Stomach (tissue), 9 donors: Measurements from ENCODE around the gene ABHD1. TPM values are rescaled to one million over a fixed set of nuclear protein-coding genes. Genes with fewer than 3 reads are reported as not detected.

Experiments
- DNase-seq, 2 donors: peaks; one replicate each; pipeline versions ENCODE4 v3.0.0 to v3.0.0-alpha.2; 2013 to 2019
- H3K27ac ChIP-seq, 5 donors: fragments of 200-600 bp in 4 of 5; sonication (generic) in 4 of 5; one replicate each; pipeline ENCODE4 v1.5.1; 2013 to 2019; ENCODE audit warnings: mild to moderate bottlenecking in 1 of 5, moderate library complexity in 1 of 5
- H3K27me3 ChIP-seq, 3 donors: fragments of 200-600 bp; sonication (generic); one replicate each; pipeline ENCODE4 v1.5.1; 2017 to 2019; ENCODE audit warnings: mixed run types in 1 of 3
- H3K36me3 ChIP-seq, 4 donors: fragments of 200-600 bp; sonication (generic); 1 replicate in 3 of 4; 2 replicates in 1 of 4; pipeline ENCODE4 v1.5.1; 2016 to 2019
- H3K4me1 ChIP-seq, 4 donors: fragments of 200-600 bp; sonication (generic); one replicate each; pipeline ENCODE4 v1.5.1; 2016 to 2019
- H3K4me3 ChIP-seq, 4 donors: fragments of 200-600 bp; sonication (generic) in 3 of 4; one replicate each; pipeline ENCODE4 v1.5.1; 2016 to 2019; ENCODE audit warnings: mild to moderate bottlenecking in 1 of 4
- H3K9me3 ChIP-seq, 4 donors: fragments of 200-600 bp; sonication (generic); one replicate each; pipeline ENCODE4 v1.5.1; 2016 to 2019
- EP300 ChIP-seq: sonication (generic); formaldehyde crosslinking; IDR thresholded peaks from one replicate; pipeline ENCODE4 v1.6.1; 2017; ENCODE audit warnings: antibody characterized with exemption
- POLR2A ChIP-seq, 4 donors: fragments of 450-650 bp; IDR thresholded peaks; one replicate each; pipeline ENCODE4 v1.6.1; 2016; ENCODE audit warnings: antibody characterized with exemption in 4 of 4, control low read depth in 2 of 4, mild to moderate bottlenecking in 1 of 4, moderate library complexity in 1 of 4
- POLR2AphosphoS5 ChIP-seq, 3 donors: sonication (generic); formaldehyde crosslinking; IDR thresholded peaks; one replicate each; pipeline ENCODE4 v1.6.1; 2016; ENCODE audit warnings: antibody characterized with exemption in 3 of 3
- WGBS, 5 donors: extraction: QIAGEN DNeasy Blood & Tissue Kit in 3 of 5; methylation state at CpG; one replicate each; pipeline versions ENCODE4 v1.1.5 to v1.1.7; 2013 to 2018; 5-methylcytosine and 5-hydroxymethylcytosine counted together
- intact Hi-C: fragments of 100-400 bp; cut with DNase I; formaldehyde crosslinking; loops from one replicate; pipeline ENCODE4 v1.15.1; 2023; ENCODE audit warnings: low total_unique reads
- polyA plus RNA-seq, 3 donors: library from polyadenylated mRNA; stranded (reverse); fragments of 200-250 nt; gene quantifications; one replicate each; pipeline ENCODE4 v1.2.3, GENCODE V29; 2013
- total RNA-seq, 5 donors: library from RNA; depleted of rRNA; stranded (reverse); fragments of >200 nt; gene quantifications; one replicate each; pipeline versions ENCODE4 v1.1.0 to v1.2.3, GENCODE V29; 2014 to 2016
- TF ChIP-seq, protein P1 (sequence below), 7 experiments: fragments of 450-650 bp in 4 of 7; fragments of 200-600 bp in 3 of 7; sonication (generic) in 3 of 7; IDR thresholded peaks; one replicate each; pipeline ENCODE4 v1.5.1; 2016 to 2019; ENCODE audit warnings: antibody characterized with exemption in 7 of 7, control low read depth in 2 of 7, mild to moderate bottlenecking in 1 of 7
- donor health status: healthy with polysubstance abuse.
- donor health status: Bipolar disorder and iron deficiency.
- donor health status: healthy.

Gene ABHD1
- total and polyA plus RNA-seq, 8 donors: 0.23 to 0.75 TPM; not detected in 6

GRCh38 chr2:27121906-27122305, 1.7 kb upstream of the ABHD1 start:
- Histone ChIP-seq H3K27ac (no peak overlapping the region), H3K27me3 (peaks cover 10 to 33% (median 24%) of the 10 kb centered on the region in 3 donors), H3K4me1 (peaks cover 17 to 33% (median 28%) of the 10 kb centered on the region in 4 donors), H3K4me3 (no peak overlapping the region), H3K9me3 (no peaks in the 10 kb centered on the region), H3K36me3 (no peaks in the 10 kb centered on the region)
- WGBS, 5 donors: 61 to 79% (median 76%) methylated on average over 2 of the region's 2 CpGs
- intact Hi-C loops: no loop called here
- TF ChIP-seq POLR2AphosphoS5 (IDR thresholded peaks at IDR 0.05): no peak
- TF ChIP-seq, protein P1, sequence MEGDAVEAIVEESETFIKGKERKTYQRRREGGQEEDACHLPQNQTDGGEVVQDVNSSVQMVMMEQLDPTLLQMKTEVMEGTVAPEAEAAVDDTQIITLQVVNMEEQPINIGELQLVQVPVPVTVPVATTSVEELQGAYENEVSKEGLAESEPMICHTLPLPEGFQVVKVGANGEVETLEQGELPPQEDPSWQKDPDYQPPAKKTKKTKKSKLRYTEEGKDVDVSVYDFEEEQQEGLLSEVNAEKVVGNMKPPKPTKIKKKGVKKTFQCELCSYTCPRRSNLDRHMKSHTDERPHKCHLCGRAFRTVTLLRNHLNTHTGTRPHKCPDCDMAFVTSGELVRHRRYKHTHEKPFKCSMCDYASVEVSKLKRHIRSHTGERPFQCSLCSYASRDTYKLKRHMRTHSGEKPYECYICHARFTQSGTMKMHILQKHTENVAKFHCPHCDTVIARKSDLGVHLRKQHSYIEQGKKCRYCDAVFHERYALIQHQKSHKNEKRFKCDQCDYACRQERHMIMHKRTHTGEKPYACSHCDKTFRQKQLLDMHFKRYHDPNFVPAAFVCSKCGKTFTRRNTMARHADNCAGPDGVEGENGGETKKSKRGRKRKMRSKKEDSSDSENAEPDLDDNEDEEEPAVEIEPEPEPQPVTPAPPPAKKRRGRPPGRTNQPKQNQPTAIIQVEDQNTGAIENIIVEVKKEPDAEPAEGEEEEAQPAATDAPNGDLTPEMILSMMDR (IDR thresholded peaks at IDR 0.05): no peak
- no peak for TF ChIP-seq EP300
- no peak for TF ChIP-seq POLR2A (IDR thresholded peaks at IDR 0.05)
- DNase-seq: no peak

DNA sequence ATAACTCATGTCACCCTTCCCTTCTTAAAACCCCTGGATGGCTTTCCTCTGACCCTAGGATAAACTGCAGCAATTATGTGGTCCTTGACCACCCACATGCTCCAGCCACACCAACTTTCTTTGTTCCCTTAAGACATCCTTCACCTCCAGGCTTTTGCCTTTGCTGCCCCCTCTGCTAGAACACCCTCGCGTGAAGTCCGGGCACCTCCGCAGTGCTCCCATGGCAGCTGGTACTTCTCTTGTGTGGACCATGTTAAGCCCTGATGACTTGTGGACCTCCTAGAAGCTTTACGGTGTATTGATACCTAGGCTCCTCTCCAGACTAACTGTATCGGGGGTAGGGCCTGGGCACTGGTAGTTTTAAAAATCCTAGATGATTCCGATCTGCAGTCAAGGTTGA, 824 bp upstream of the ABHD1 start:
- H3K27ac ChIP-seq: peak overlapping the region in 1 of 5 donors; percentile 69
- no peak for DNase-seq
- WGBS, 5 donors: 81 to 92% (median 91%) methylated on average over 7 of the region's 7 CpGs
- peaks cover 17 to 33% (median 27%) of the 10 kb centered on the region in 4 donors for H3K4me1 ChIP-seq
- H3K4me3 ChIP-seq: peak overlapping the region in 2 of 4 donors; percentile 66 to 79
- intact Hi-C loops: no loop called here
- TF ChIP-seq POLR2A (IDR thresholded peaks at IDR 0.05) (no peak), POLR2AphosphoS5 (IDR thresholded peaks at IDR 0.05) (no peak)
- TF ChIP-seq, protein P1 (IDR thresholded peaks at IDR 0.05): no peak
- no peaks in the 10 kb centered on the region for H3K36me3 ChIP-seq
- no peaks in the 10 kb centered on the region for H3K9me3 ChIP-seq
- H3K27me3 ChIP-seq: peaks cover 9 to 24% (median 20%) of the 10 kb centered on the region in 3 donors

DNA sequence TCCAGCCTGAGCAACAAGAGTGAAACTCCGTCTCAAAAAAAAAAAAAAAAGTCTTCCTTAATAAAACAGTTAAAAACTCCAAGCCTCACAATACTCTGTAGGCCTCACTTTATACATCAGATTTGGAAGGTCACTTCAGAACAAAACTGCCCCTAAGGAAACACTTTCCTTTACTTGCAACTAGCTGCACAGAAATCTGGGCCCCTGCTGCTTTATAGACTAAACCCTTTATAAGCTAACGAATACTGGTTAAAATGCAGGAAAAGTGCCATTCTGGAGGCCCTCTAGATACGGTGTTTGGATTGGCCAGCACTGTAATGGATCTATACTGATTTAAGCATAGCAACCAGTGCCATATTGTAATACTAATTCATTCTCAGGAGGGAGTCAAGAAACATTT, 1.5 kb downstream of the ABHD1 start:
- no peak overlapping the region for H3K27ac ChIP-seq
- no peak for TF ChIP-seq POLR2A (IDR thresholded peaks at IDR 0.05)
- intact Hi-C loops: no loop called here
- H3K4me3 ChIP-seq: no peak overlapping the region
- H3K36me3 ChIP-seq: peaks cover 6 to 16% (median 9%) of the 10 kb centered on the region in 4 donors
- H3K4me1 ChIP-seq: peaks cover 5 to 16% (median 15%) of the 10 kb centered on the region in 4 donors
- no peak for DNase-seq
- H3K9me3 ChIP-seq: no peaks in the 10 kb centered on the region
- H3K27me3 ChIP-seq: peaks cover 0 to under 1% (median 0%) of the 10 kb centered on the region in 3 donors
- WGBS, 5 donors: 87 to 97% (median 91%) methylated on average over 3 of the region's 3 CpGs

GRCh38 chr2:27126252-27126710, 2.7 kb downstream of the ABHD1 start:
- 45 to 54% (median 51%) methylated on average over 5 of the region's 5 CpGs for WGBS, 5 donors
- H3K4me1 ChIP-seq: peaks cover 5 to 16% (median 15%) of the 10 kb centered on the region in 4 donors
- H3K27ac ChIP-seq: no peak overlapping the region
- no peaks in the 10 kb centered on the region for H3K27me3 ChIP-seq
- H3K9me3 ChIP-seq: no peaks in the 10 kb centered on the region
- H3K36me3 ChIP-seq: peaks cover 17 to 28% (median 20%) of the 10 kb centered on the region in 4 donors
- DNase-seq: no peak
- TF ChIP-seq POLR2A (IDR thresholded peaks at IDR 0.05) (no peak), POLR2AphosphoS5 (IDR thresholded peaks at IDR 0.05) (no peak), EP300 (no peak)
- TF ChIP-seq, protein P1 (IDR thresholded peaks at IDR 0.05): no peak
- H3K4me3 ChIP-seq: no peak overlapping the region
- intact Hi-C loops: no loop called here

DNA sequence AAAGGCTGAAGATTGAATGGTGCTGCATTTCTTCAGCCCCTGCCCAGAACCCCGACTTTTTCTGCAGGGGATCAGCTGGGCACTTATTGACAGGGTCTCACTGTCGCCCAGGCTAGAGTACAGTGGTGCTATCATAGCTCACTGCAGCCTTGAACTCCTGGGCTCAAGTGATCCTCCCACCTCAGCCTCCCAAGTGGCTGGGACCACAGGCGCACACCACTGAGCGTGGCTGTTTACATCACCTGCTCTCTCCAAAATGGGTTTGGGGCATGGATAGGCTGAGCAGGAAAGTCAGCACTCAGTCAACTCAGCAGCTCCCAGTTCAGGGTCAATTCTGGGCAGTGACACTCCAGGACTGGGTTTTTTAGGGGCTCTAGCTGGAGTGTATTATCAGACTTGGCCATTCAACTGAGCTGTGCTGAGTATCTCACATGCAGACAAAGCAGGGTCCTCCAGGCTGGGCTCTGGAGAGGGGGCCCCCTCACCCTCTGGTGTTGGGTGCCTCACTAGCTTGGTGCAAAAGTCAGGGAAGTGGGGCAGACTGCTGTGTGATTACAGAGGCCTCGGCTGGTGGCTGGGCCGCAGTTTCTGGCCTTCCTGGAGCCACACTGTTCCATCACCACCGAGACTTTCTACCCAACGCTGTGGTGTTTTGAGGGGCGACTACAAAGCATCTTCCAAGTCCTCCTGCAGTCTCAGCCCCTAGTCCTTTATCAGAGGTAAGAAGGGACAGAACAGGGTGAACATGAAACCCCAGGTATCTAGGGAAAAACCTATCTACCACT, 4.5 kb downstream of the ABHD1 start:
- H3K4me1 ChIP-seq: peaks cover 8 to 23% (median 22%) of the 10 kb centered on the region in 4 donors
- TF ChIP-seq EP300 (no peak), POLR2A (IDR thresholded peaks at IDR 0.05) (no peak), POLR2AphosphoS5 (IDR thresholded peaks at IDR 0.05) (no peak)
- TF ChIP-seq, protein P1 (IDR thresholded peaks at IDR 0.05): no peak
- H3K27ac ChIP-seq: no peak overlapping the region
- H3K4me3 ChIP-seq: no peak overlapping the region
- no peaks in the 10 kb centered on the region for H3K9me3 ChIP-seq
- H3K27me3 ChIP-seq: no peaks in the 10 kb centered on the region
- WGBS, 5 donors: 82 to 89% (median 86%) methylated on average over 9 of the region's 9 CpGs
- intact Hi-C loops: no loop called here
- peaks cover 30 to 43% (median 37%) of the 10 kb centered on the region in 4 donors for H3K36me3 ChIP-seq
- no peak for DNase-seq
